Upper lobe of left lung (tissue), 6 donors: ENCODE measurements around the gene ARID4B. TPM values are rescaled to one million over a fixed set of nuclear protein-coding genes. Genes with fewer than 3 reads are reported as not detected.

Source experiments
- ATAC-seq, 2 donors: fragments of 200-7000 bp; cut with Tn5 transposase; one replicate each; pipeline ENCODE4 v1.9.1; 2022; ENCODE audit warnings: mild to moderate bottlenecking in 2 of 2, moderate library complexity in 2 of 2; ENCODE audit not compliant: low FRiP score in 2 of 2
- DNase-seq, 2 donors: peaks; one replicate each; pipeline ENCODE4 v3.0.0-alpha.2; 2019 to 2020
- H3K27ac ChIP-seq, 4 donors: fragments of 200-600 bp; sonication (generic); one replicate each; pipeline ENCODE4 v1.5.1; 2016 to 2019
- H3K27me3 ChIP-seq, 4 donors: fragments of 200-600 bp; sonication (generic); one replicate each; pipeline ENCODE4 v1.5.1; 2017 to 2019
- H3K36me3 ChIP-seq, 4 donors: fragments of 200-600 bp; sonication (generic); one replicate each; pipeline ENCODE4 v1.5.1; 2016 to 2019
- H3K4me1 ChIP-seq, 4 donors: fragments of 200-600 bp; sonication (generic); one replicate each; pipeline ENCODE4 v1.5.1; 2018 to 2019
- H3K4me3 ChIP-seq, 4 donors: fragments of 200-600 bp; sonication (generic); one replicate each; pipeline ENCODE4 v1.5.1; 2017 to 2019; ENCODE audit warnings: mild to moderate bottlenecking in 2 of 4, moderate library complexity in 1 of 4
- H3K9me3 ChIP-seq, 4 donors: fragments of 200-600 bp; sonication (generic); one replicate each; pipeline ENCODE4 v1.5.1; 2018 to 2019
- CTCF ChIP-seq, 6 experiments: fragments of 450-650 bp in 4 of 6; fragments of 200-600 bp in 2 of 6; sonication (generic) in 2 of 6; IDR thresholded peaks; one replicate each; pipeline ENCODE4 v1.5.1; 2016 to 2019; ENCODE audit warnings: antibody characterized with exemption in 6 of 6
- EP300 ChIP-seq, 4 donors: sonication (generic); formaldehyde crosslinking; IDR thresholded peaks; one replicate each; pipeline ENCODE4 v1.5.1; 2017; ENCODE audit warnings: antibody characterized with exemption in 4 of 4, control low read depth in 2 of 4
- POLR2A ChIP-seq, 4 donors: fragments of 450-650 bp; IDR thresholded peaks; one replicate each; pipeline ENCODE4 v1.5.1; 2016 to 2017; ENCODE audit warnings: antibody characterized with exemption in 4 of 4, mild to moderate bottlenecking in 2 of 4
- POLR2AphosphoS5 ChIP-seq, 2 donors: sonication (generic); formaldehyde crosslinking; IDR thresholded peaks; one replicate each; pipeline ENCODE4 v1.5.1; 2017; ENCODE audit warnings: antibody characterized with exemption in 2 of 2
- WGBS, 2 donors: methylation state at CpG; one replicate each; pipeline ENCODE4 v1.1.5; 2017 to 2018; 5-methylcytosine and 5-hydroxymethylcytosine counted together
- total RNA-seq, 6 donors: library from RNA; depleted of rRNA in 4 of 6; stranded (reverse); fragments of >200 nt in 4 of 6; gene quantifications; one replicate each; pipeline versions ENCODE4 v1.1.0 to v1.2.1, GENCODE V29; 2016 to 2021
- donor health status: DM: no; HTN: no; CAD: no; lungs with moderate emphysema.
- donor health status: DM: no; HTN: yes; CAD: no; lungs with severe emphysema.

Gene ARID4B
- total RNA-seq, 6 donors from 2014 or later: 31.1 to 90.1 (median 51.3) TPM

- Histone ChIP-seq H3K4me1 (peaks cover 0 to 52% (median 24%) of the 10 kb centered on the region in 4 donors), H3K4me3 (no peak overlapping the region), H3K27ac (no peak overlapping the region), H3K27me3 (no peaks in the 10 kb centered on the region), H3K9me3 (no peaks in the 10 kb centered on the region), H3K36me3 (no peaks in the 10 kb centered on the region)
- ATAC-seq (no peak), DNase-seq (no peak)
- WGBS, 2 donors: 86 to 91% methylated on average over 4 of the region's 4 CpGs
- no peak for TF ChIP-seq CTCF (IDR thresholded peaks at IDR 0.05)
- no peak for TF ChIP-seq EP300 (IDR thresholded peaks at IDR 0.05)
- TF ChIP-seq POLR2A (IDR thresholded peaks at IDR 0.05): no peak
- TF ChIP-seq POLR2AphosphoS5 (IDR thresholded peaks at IDR 0.05): no peak
Observed at GRCh38 chr1:235292790-235293189, 35.2 kb downstream of the ARID4B start.

- Histone ChIP-seq H3K27me3 (no peaks in the 10 kb centered on the region), H3K36me3 (no peaks in the 10 kb centered on the region), H3K27ac (no peak overlapping the region), H3K4me1 (peaks cover 0 to 59% (median 28%) of the 10 kb centered on the region in 4 donors), H3K4me3 (no peak overlapping the region), H3K9me3 (no peaks in the 10 kb centered on the region)
- no peak for DNase-seq
- no peak for ATAC-seq
- WGBS, 2 donors: 57 to 70% methylated on average over 6 of the region's 6 CpGs
- no peak for TF ChIP-seq POLR2AphosphoS5 (IDR thresholded peaks at IDR 0.05)
- TF ChIP-seq POLR2A (IDR thresholded peaks at IDR 0.05): no peak
- no peak for TF ChIP-seq EP300 (IDR thresholded peaks at IDR 0.05)
- TF ChIP-seq CTCF (IDR thresholded peaks at IDR 0.05): no peak
Observed at GRCh38 chr1:235291599-235292091, 36.3 kb downstream of the ARID4B start.

DNA sequence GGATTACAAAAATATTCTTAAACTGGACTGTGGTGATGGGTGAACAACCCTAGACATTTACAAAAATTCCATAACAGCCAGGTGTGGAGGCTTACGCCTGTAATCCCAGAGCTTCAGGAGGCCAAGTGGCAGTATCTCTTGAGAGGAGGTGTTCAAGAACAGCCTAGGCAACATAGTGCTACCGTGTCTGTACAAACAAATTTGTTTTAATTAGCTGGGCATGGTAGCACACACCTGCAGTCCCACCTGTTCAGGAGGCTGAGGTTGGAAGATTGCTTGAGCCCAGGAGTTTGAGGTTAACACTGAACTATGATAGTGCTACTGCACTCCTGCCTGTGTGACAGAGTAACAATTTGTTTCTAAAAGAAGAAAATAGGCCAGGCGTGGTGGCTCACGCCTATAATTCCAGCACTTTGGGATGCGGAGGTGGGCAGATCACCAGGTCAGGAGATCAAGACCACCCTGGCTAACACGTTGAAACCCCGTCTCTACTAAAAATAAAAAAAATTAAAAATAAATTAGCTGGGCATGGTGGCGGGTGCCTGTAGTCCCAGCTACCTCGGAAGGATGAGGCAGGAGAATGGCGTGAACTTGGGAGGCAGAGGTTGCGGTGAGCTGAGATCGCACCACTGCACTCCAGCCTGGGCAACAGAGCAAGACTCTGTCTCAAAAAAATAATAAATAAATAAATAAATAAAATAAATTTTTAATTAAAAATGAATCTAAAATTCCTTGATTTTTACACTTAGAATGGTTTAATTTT is 37.1 kb downstream of the ARID4B start:
- WGBS, 2 donors: 92% methylated on average over 12 of the region's 12 CpGs
- no peak for DNase-seq
- ATAC-seq: no peak
- Histone ChIP-seq H3K4me3 (no peak overlapping the region), H3K4me1 (peaks cover 0 to 57% (median 32%) of the 10 kb centered on the region in 4 donors), H3K36me3 (no peaks in the 10 kb centered on the region), H3K27ac (no peak overlapping the region), H3K9me3 (no peaks in the 10 kb centered on the region), H3K27me3 (no peaks in the 10 kb centered on the region)
- no peak for TF ChIP-seq POLR2A (IDR thresholded peaks at IDR 0.05)
- no peak for TF ChIP-seq EP300 (IDR thresholded peaks at IDR 0.05)
- no peak for TF ChIP-seq POLR2AphosphoS5 (IDR thresholded peaks at IDR 0.05)
- TF ChIP-seq CTCF (IDR thresholded peaks at IDR 0.05): no peak

GRCh38 chr1:235289859-235290739 is 37.9 kb downstream of the ARID4B start:
- Histone ChIP-seq H3K27ac (no peak overlapping the region), H3K36me3 (no peaks in the 10 kb centered on the region), H3K4me3 (no peak overlapping the region), H3K9me3 (no peaks in the 10 kb centered on the region), H3K27me3 (no peaks in the 10 kb centered on the region), H3K4me1 (peaks cover 0 to 60% (median 27%) of the 10 kb centered on the region in 4 donors)
- DNase-seq (no peak), ATAC-seq (no peak)
- TF ChIP-seq POLR2AphosphoS5 (IDR thresholded peaks at IDR 0.05): no peak
- 87 to 92% methylated on average over 12 of the region's 12 CpGs for WGBS, 2 donors

- Histone ChIP-seq H3K4me1 (peaks cover 5 to 59% (median 24%) of the 10 kb centered on the region in 4 donors), H3K27ac (no peak overlapping the region), H3K4me3 (no peak overlapping the region), H3K9me3 (no peaks in the 10 kb centered on the region), H3K36me3 (no peaks in the 10 kb centered on the region), H3K27me3 (no peaks in the 10 kb centered on the region)
- no peak for ATAC-seq
- no peak for DNase-seq
- 88% methylated on average over 4 of the region's 4 CpGs for WGBS, 2 donors
- TF ChIP-seq POLR2A (IDR thresholded peaks at IDR 0.05) (no peak), EP300 (IDR thresholded peaks at IDR 0.05) (no peak), POLR2AphosphoS5 (IDR thresholded peaks at IDR 0.05) (no peak), CTCF (IDR thresholded peaks at IDR 0.05) (no peak)
Observed at GRCh38 chr1:235287208-235287882, 40.6 kb downstream of the ARID4B start.
